ENCODE data around the gene SPPL2B. TPM values are rescaled to one million over a fixed set of nuclear protein-coding genes. Genes with fewer than 3 reads are reported as not detected.

The SPPL2B gene
- total RNA-seq, 1 donor from 2014 or later, result 11.0 TPM

Other genes with a start within 250 kb of the SPPL2B start
- gene MOB3A, start 232.4 kb upstream of the SPPL2B start, total RNA-seq, result 12.0 TPM
- 2.1 TPM for gene IZUMO4, start 231.8 kb upstream of the SPPL2B start, total RNA-seq
- 33.4 TPM for gene AP3D1, start 177.1 kb upstream of the SPPL2B start, total RNA-seq
- gene DOT1L, start 164.8 kb upstream of the SPPL2B start, total RNA-seq, result 5.7 TPM
- gene PLEKHJ1, start 92.4 kb upstream of the SPPL2B start, total RNA-seq, result 63.2 TPM
- 37.6 TPM for gene SF3A2, start 91.9 kb upstream of the SPPL2B start, total RNA-seq
- 0.52 TPM for gene AMH, start 79.4 kb upstream of the SPPL2B start, total RNA-seq
- gene JSRP1, start 72.3 kb upstream of the SPPL2B start, total RNA-seq, result 79.3 TPM
- gene PEAK3, start 46.5 kb upstream of the SPPL2B start, total RNA-seq, result not detected
- gene LINGO3, start 20.5 kb upstream of the SPPL2B start, total RNA-seq, result not detected
- 49.1 TPM for gene LSM7, start 98 bp upstream of the SPPL2B start, total RNA-seq
- gene TMPRSS9, start 31.6 kb downstream of the SPPL2B start, total RNA-seq, result under 0.01 TPM
- gene TIMM13, start 98.9 kb downstream of the SPPL2B start, total RNA-seq, result 29.7 TPM
- 52.7 TPM for gene LMNB2, start 128.3 kb downstream of the SPPL2B start, total RNA-seq
- gene GADD45B, start 147.4 kb downstream of the SPPL2B start, total RNA-seq, result 5.7 TPM